KMS-11 (cell line): ENCODE measurements around the gene ACOXL.

Experiments used
- H2AFZ ChIP-seq: fragments of 200-600 bp; sonication (generic); 2 replicates; pipeline ENCODE4 v1.6.1; 2016; ENCODE audit warnings: antibody characterized with exemption, mixed run types, low read depth
- H3K27ac ChIP-seq: fragments of 200-600 bp; sonication (generic); 2 replicates; pipeline ENCODE4 v1.6.1; 2016; ENCODE audit warnings: mild to moderate bottlenecking, mixed run types
- H3K27me3 ChIP-seq: fragments of 200-600 bp; sonication (generic); 2 replicates; pipeline ENCODE4 v1.6.1; 2017; ENCODE audit warnings: mild to moderate bottlenecking, low read depth, mixed run types, moderate library complexity; ENCODE audit not compliant: insufficient read depth
- H3K36me3 ChIP-seq: fragments of 200-600 bp; sonication (generic); 2 replicates; pipeline ENCODE4 v1.6.1; 2017; ENCODE audit warnings: mild to moderate bottlenecking, mixed run types; ENCODE audit not compliant: insufficient read depth
- H3K4me1 ChIP-seq: fragments of 200-600 bp; sonication (generic); 2 replicates; pipeline ENCODE4 v1.6.1; 2016; ENCODE audit warnings: mild to moderate bottlenecking, low read depth, mixed run types; ENCODE audit not compliant: poor library complexity, severe bottlenecking
- H3K4me2 ChIP-seq: fragments of 200-600 bp; sonication (generic); 2 replicates; pipeline ENCODE4 v1.7.0; 2016; ENCODE audit warnings: mild to moderate bottlenecking, mixed run types
- H3K4me3 ChIP-seq: fragments of 200-600 bp; sonication (generic); IDR thresholded peaks from 2 replicates; pipeline ENCODE4 v1.6.1; 2017; ENCODE audit warnings: low read depth, low read length, mixed read lengths; ENCODE audit not compliant: insufficient read depth
- H3K79me2 ChIP-seq: fragments of 200-600 bp; sonication (generic); 2 replicates; pipeline ENCODE4 v1.6.1; 2016; ENCODE audit warnings: low read depth, mixed run types; ENCODE audit not compliant: insufficient read depth
- H3K9ac ChIP-seq: fragments of 200-600 bp; sonication (generic); 2 replicates; pipeline ENCODE4 v1.6.1; 2016; ENCODE audit warnings: mild to moderate bottlenecking, mixed run types
- H4K20me1 ChIP-seq: fragments of 200-600 bp; sonication (generic); 2 replicates; pipeline ENCODE4 v1.6.1; 2016; ENCODE audit warnings: mild to moderate bottlenecking, mixed run types; ENCODE audit not compliant: insufficient read depth
- TF ChIP-seq, protein P1 (sequence below): fragments of 200-600 bp; sonication (generic); conservative IDR thresholded peaks from 2 replicates; pipeline ENCODE4 v1.6.1; 2017; ENCODE audit warnings: low read depth, mild to moderate bottlenecking, antibody characterized with exemption, low read length, moderate library complexity, mixed read lengths

ACOXL gene

GRCh38 chr2:111122631-111123421 lies 390.5 kb downstream of the ACOXL start:
- H2AFZ ChIP-seq: no peak overlapping the region
- H3K4me3 ChIP-seq: peak overlapping the region; percentile 30

GRCh38 chr2:111123751-111124150 lies 391.4 kb downstream of the ACOXL start:
- Histone ChIP-seq H3K9ac (no peak overlapping the region; the same call in 1 of the 2 replicates), H2AFZ (no peak overlapping the region), H3K4me1 (peaks cover 7% of the 10 kb centered on the region), H3K27ac (no peak overlapping the region; the same call in 1 of the 2 replicates), H3K79me2 (peaks cover 41% of the 10 kb centered on the region; the same call in 1 of the 2 replicates), H3K4me2 (peak overlapping the region; percentile 36; the same call in 1 of the 2 replicates), H3K36me3 (no peaks in the 10 kb centered on the region), H3K4me3 (peak overlapping the region; percentile 30), H3K27me3 (no peaks in the 10 kb centered on the region), H4K20me1 (no peaks in the 10 kb centered on the region)
- TF ChIP-seq, protein P1, sequence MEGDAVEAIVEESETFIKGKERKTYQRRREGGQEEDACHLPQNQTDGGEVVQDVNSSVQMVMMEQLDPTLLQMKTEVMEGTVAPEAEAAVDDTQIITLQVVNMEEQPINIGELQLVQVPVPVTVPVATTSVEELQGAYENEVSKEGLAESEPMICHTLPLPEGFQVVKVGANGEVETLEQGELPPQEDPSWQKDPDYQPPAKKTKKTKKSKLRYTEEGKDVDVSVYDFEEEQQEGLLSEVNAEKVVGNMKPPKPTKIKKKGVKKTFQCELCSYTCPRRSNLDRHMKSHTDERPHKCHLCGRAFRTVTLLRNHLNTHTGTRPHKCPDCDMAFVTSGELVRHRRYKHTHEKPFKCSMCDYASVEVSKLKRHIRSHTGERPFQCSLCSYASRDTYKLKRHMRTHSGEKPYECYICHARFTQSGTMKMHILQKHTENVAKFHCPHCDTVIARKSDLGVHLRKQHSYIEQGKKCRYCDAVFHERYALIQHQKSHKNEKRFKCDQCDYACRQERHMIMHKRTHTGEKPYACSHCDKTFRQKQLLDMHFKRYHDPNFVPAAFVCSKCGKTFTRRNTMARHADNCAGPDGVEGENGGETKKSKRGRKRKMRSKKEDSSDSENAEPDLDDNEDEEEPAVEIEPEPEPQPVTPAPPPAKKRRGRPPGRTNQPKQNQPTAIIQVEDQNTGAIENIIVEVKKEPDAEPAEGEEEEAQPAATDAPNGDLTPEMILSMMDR: no peak

More at GRCh38 chr2:111122631-111123421, 390.5 kb downstream of the ACOXL start:
- Histone ChIP-seq H3K27me3 (no peaks in the 10 kb centered on the region), H3K4me1 (peaks cover 7% of the 10 kb centered on the region), H3K9ac (peak overlapping the region; percentile 66; the same call in 1 of the 2 replicates), H4K20me1 (no peaks in the 10 kb centered on the region), H3K4me2 (peak overlapping the region; percentile 36; the same call in 1 of the 2 replicates), H3K27ac (peak overlapping the region; percentile 65), H3K79me2 (peaks cover 41% of the 10 kb centered on the region; the same call in 1 of the 2 replicates), H3K36me3 (no peaks in the 10 kb centered on the region)
- TF ChIP-seq, protein P1: no peak

GRCh38 chr2:111126581-111126980 lies 394.2 kb downstream of the ACOXL start:
- no peaks in the 10 kb centered on the region for H3K36me3 ChIP-seq
- peaks cover 7% of the 10 kb centered on the region for H3K4me1 ChIP-seq
- H3K27ac ChIP-seq: no peak overlapping the region
- H3K4me2 ChIP-seq: no peak overlapping the region
- TF ChIP-seq, protein P1: no peak
- H3K9ac ChIP-seq: no peak overlapping the region
- peaks cover 36% of the 10 kb centered on the region; the same call in 1 of the 2 replicates for H3K79me2 ChIP-seq
- H3K4me3 ChIP-seq: no peak overlapping the region
- H3K27me3 ChIP-seq: no peaks in the 10 kb centered on the region
- H2AFZ ChIP-seq: no peak overlapping the region
- no peaks in the 10 kb centered on the region for H4K20me1 ChIP-seq

DNA sequence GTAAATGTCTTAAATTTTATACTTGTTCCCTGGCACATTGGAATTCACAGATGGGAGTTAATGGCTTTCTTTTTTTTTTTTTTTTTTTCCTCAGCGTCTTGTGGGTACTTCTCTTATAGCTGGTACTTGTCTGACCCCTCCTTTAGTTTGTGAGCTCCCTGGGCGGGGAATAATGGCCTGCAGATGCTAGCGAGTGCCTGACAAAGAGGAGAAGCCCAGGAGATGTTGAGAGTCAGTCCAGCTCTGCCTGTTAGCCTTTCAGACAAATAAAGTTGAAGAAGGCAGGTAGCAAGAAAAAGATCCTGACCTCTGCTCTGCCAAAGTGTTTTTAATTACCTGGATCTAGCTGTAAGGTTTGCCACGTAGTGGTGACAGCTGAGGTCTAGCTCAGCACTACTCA lies 395.0 kb downstream of the ACOXL start:
- no peak overlapping the region for H3K9ac ChIP-seq
- peaks cover 30% of the 10 kb centered on the region; the same call in 1 of the 2 replicates for H3K79me2 ChIP-seq
- no peaks in the 10 kb centered on the region for H4K20me1 ChIP-seq

More for the DNA sequence above, 395.0 kb downstream of the ACOXL start:
- no peak overlapping the region for H3K4me2 ChIP-seq
- H3K27ac ChIP-seq: no peak overlapping the region
- peaks cover 7% of the 10 kb centered on the region for H3K4me1 ChIP-seq
- H2AFZ ChIP-seq: no peak overlapping the region
- no peak overlapping the region for H3K4me3 ChIP-seq
- no peaks in the 10 kb centered on the region for H3K36me3 ChIP-seq
- TF ChIP-seq, protein P1: no peak
- no peaks in the 10 kb centered on the region for H3K27me3 ChIP-seq
